HCT116 (cell line): ENCODE results near the gene ATP6V0D1. TPM values are rescaled to one million over a fixed set of nuclear protein-coding genes. Genes with fewer than 3 reads are reported as not detected.

Experiments
- ATAC-seq: fragments of 200-7000 bp; cut with Tn5 transposase; 2 replicates; pipeline ENCODE4 v1.9.1; 2020; ENCODE audit warnings: mild to moderate bottlenecking, moderate library complexity
- BruUV-seq: library from RNA; stranded (reverse); fragments of 400-500 nt; replicated peaks from 2 replicates; lab custom pipeline; 2021; lab: Mats Ljungman, UMichigan
- CTCF ChIA-PET: fragments of 300-600 bp; sonication (Branson Sonifier 250); formaldehyde crosslinking; loops from one replicate; lab custom pipeline; 2021; ENCODE audit warnings: antibody characterized with exemption; lab: Charles Lee
- POLR2A ChIA-PET: fragments of 300-600, 350-600 bp; sonication (Branson Sonifier 250); formaldehyde crosslinking; loops from one replicate; lab custom pipeline; 2021; ENCODE audit warnings: antibody characterized with exemption; lab: Charles Lee
- RAD21 ChIA-PET, 2 experiments: fragments of 300-600 bp; sonication (Branson Sonifier 250); formaldehyde crosslinking; loops; one replicate each; lab custom pipeline; 2023; ENCODE audit warnings: low total read pairs in 2 of 2; ENCODE audit not compliant: uncharacterized antibody in 2 of 2, unreplicated experiment in 2 of 2, low non-redundant PET in 1 of 2; lab: Charles Lee
- DNase-seq: peaks from one replicate; pipeline ENCODE4 v3.0.0-alpha.2; 2010; ENCODE audit warnings: low read depth, low spot score
- H2AFZ ChIP-seq: fragments of 200-600 bp; shearing (Covaris generic), sonication (generic); 2 replicates; pipeline ENCODE4 v1.6.1; 2017; ENCODE audit warnings: low read depth, mixed run types, mixed read lengths, antibody characterized with exemption, low read length; ENCODE audit not compliant: poor library complexity, severe bottlenecking
- H3K27ac ChIP-seq: 2 replicates; pipeline ENCODE4 v1.5.1; 2012; ENCODE audit warnings: low read depth, low read length
- H3K27me3 ChIP-seq: fragments of 200-600 bp; sonication (generic); 2 replicates; pipeline ENCODE4 v1.6.1; 2016; ENCODE audit warnings: mixed run types, low read length, mixed read lengths; ENCODE audit not compliant: insufficient read depth
- H3K36me3 ChIP-seq, 2 experiments: fragments of 200-500 bp in 1 of 2; fragments of 200-600 bp in 1 of 2; sonication (Bioruptor generic) in 1 of 2; sonication (generic) in 1 of 2; 2 replicates each; pipeline versions ENCODE4 v1.5.1 to v1.6.1; 2014 to 2016; ENCODE audit warnings: low read length in 2 of 2, inconsistent platforms in 1 of 2, mixed read lengths in 1 of 2, mixed run types in 1 of 2; ENCODE audit not compliant: insufficient read depth in 2 of 2, control insufficient read depth in 1 of 2
- H3K4me1 ChIP-seq, 2 experiments: fragments of 200-600 bp in 1 of 2; sonication (generic) in 1 of 2; 2 replicates each; pipeline versions ENCODE4 v1.5.1 to v1.6.1; 2012 to 2017; ENCODE audit warnings: low read length in 2 of 2, inconsistent platforms in 1 of 2, mild to moderate bottlenecking in 1 of 2, mixed read lengths in 1 of 2, mixed run types in 1 of 2, moderate library complexity in 1 of 2; ENCODE audit not compliant: insufficient read depth in 2 of 2, control insufficient read depth in 1 of 2
- H3K4me2 ChIP-seq: fragments of 200-600 bp; sonication (generic); 2 replicates; pipeline ENCODE4 v1.6.1; 2017; ENCODE audit warnings: mixed run types, low read length, mixed read lengths
- H3K4me3 ChIP-seq, 2 experiments: fragments of 200-600 bp in 1 of 2; sonication (generic) in 1 of 2; replicated peaks in 1 of 2; 2 replicates each; pipeline ENCODE4 v1.5.1; 2011 to 2016; ENCODE audit warnings: low read length in 2 of 2, control low read depth in 1 of 2, low read depth in 1 of 2, mild to moderate bottlenecking in 1 of 2, mixed read lengths in 1 of 2, mixed run types in 1 of 2
- H3K79me2 ChIP-seq: fragments of 200-600 bp; sonication (generic); 2 replicates; pipeline ENCODE4 v1.6.1; 2017; ENCODE audit warnings: mild to moderate bottlenecking, mixed run types, low read length, moderate library complexity, mixed read lengths; ENCODE audit not compliant: insufficient read depth
- H3K9ac ChIP-seq: fragments of 200-600 bp; sonication (generic); 2 replicates; pipeline ENCODE4 v1.6.1; 2016; ENCODE audit warnings: low read length, mixed read lengths
- H3K9me2 ChIP-seq: fragments of 200-600 bp; sonication (generic), shearing (Covaris generic); 2 replicates; pipeline ENCODE4 v1.6.1; 2017; ENCODE audit warnings: mixed run types, mild to moderate bottlenecking, moderate library complexity; ENCODE audit not compliant: insufficient read depth
- H3K9me3 ChIP-seq, 2 experiments: fragments of 200-500 bp in 1 of 2; fragments of 200-600 bp in 1 of 2; sonication (Bioruptor generic) in 1 of 2; sonication (generic) in 1 of 2; 2 replicates each; pipeline ENCODE4 v1.6.1; 2014 to 2017; ENCODE audit warnings: low read length in 2 of 2, mixed read lengths in 2 of 2, inconsistent platforms in 1 of 2, low read depth in 1 of 2, mild to moderate bottlenecking in 1 of 2, mixed run types in 1 of 2, moderate library complexity in 1 of 2; ENCODE audit not compliant: control insufficient read depth in 1 of 2, insufficient read depth in 1 of 2
- H4K20me1 ChIP-seq: fragments of 200-600 bp; sonication (generic), shearing (Covaris generic); 2 replicates; pipeline ENCODE4 v1.6.1; 2017; ENCODE audit warnings: mixed run types, mild to moderate bottlenecking, moderate library complexity; ENCODE audit not compliant: insufficient read depth
- ATF3 ChIP-seq: IDR thresholded peaks from 2 replicates; pipeline ENCODE4 v1.6.1; 2012
- CBX3 ChIP-seq: IDR thresholded peaks from 2 replicates; pipeline ENCODE4 v1.6.1; 2012; ENCODE audit warnings: low read depth
- CEBPB ChIP-seq: IDR thresholded peaks from 2 replicates; pipeline ENCODE4 v1.6.1; 2012; ENCODE audit warnings: low read depth
- EZH2 ChIP-seq: fragments of 200-600 bp; sonication (generic); IDR thresholded peaks from 2 replicates; pipeline ENCODE4 v1.6.1; 2017; ENCODE audit warnings: antibody characterized with exemption, mixed run types
- POLR2AphosphoS5 ChIP-seq: IDR thresholded peaks from 2 replicates; pipeline ENCODE4 v1.6.1; 2011; ENCODE audit warnings: mild to moderate bottlenecking, low read depth, low read length, moderate library complexity
- RAD21 ChIP-seq: IDR thresholded peaks from 2 replicates; pipeline ENCODE4 v1.6.1; 2012; ENCODE audit warnings: low read depth, mild to moderate bottlenecking
- SP1 ChIP-seq: IDR thresholded peaks from 2 replicates; pipeline ENCODE4 v1.6.1; 2012; ENCODE audit warnings: low read depth
- SRF ChIP-seq: IDR thresholded peaks from 2 replicates; pipeline ENCODE4 v1.6.1; 2012; ENCODE audit warnings: low read depth
- YY1 ChIP-seq: IDR thresholded peaks from 2 replicates; pipeline ENCODE4 v1.6.1; 2011; ENCODE audit warnings: low read length, low read depth, moderate library complexity, mild to moderate bottlenecking; ENCODE audit not compliant: insufficient replicate concordance; ENCODE audit errors: extremely low read depth
- ZBTB33 ChIP-seq: IDR thresholded peaks from 2 replicates; pipeline ENCODE4 v1.6.1; 2011; ENCODE audit warnings: mild to moderate bottlenecking, low read length, moderate library complexity; ENCODE audit not compliant: insufficient replicate concordance; ENCODE audit errors: extremely low read depth
- ZFX ChIP-seq: fragments of 450-650 bp; IDR thresholded peaks from 2 replicates; pipeline ENCODE4 v1.6.1; 2017
- ZNF274 ChIP-seq: fragments of 200-500 bp; sonication (Bioruptor generic); IDR thresholded peaks from 2 replicates; pipeline ENCODE4 v1.6.1; 2014; ENCODE audit warnings: mild to moderate bottlenecking, low read depth, low read length, inconsistent platforms
- intact Hi-C: fragments of 100-400 bp; cut with micrococcal nuclease; formaldehyde crosslinking; loops from 2 replicates; pipeline ENCODE4 v1.10.0; 2022
- total RNA-seq: library from RNA; stranded (reverse); gene quantifications from one replicate; pipeline ENCODE4 v1.2.1, GENCODE V29; 2021; ENCODE audit not compliant: unreplicated experiment

Gene ATP6V0D1
- total RNA-seq, 1 experiment from 2014 or later, result 36.6 TPM

GRCh38 chr16:67477960-67478554 is 2.9 kb downstream of the ATP6V0D1 start:
- Histone ChIP-seq H2AFZ (no peak overlapping the region), H3K9ac (no peak overlapping the region), H3K4me3 (no peak overlapping the region), H3K79me2 (peaks cover 57% of the 10 kb centered on the region), H4K20me1 (no peaks in the 10 kb centered on the region), H3K4me1 (peaks cover 12 to 20% of the 10 kb centered on the region in 2 experiments), H3K27ac (no peak overlapping the region), H3K27me3 (no peaks in the 10 kb centered on the region), H3K4me2 (no peak overlapping the region), H3K9me3 (no peaks in the 10 kb centered on the region), H3K36me3 (no peaks in the 10 kb centered on the region), H3K9me2 (no peaks in the 10 kb centered on the region)
- ATAC-seq (no peak), DNase-seq (no peak)
- RAD21 ChIA-PET, result no interaction called here
- CTCF ChIA-PET, result no interaction called here
- BruUV-seq, result no TSS peak
- TF ChIP-seq YY1, result no peak
- TF ChIP-seq ZFX, result no peak
- TF ChIP-seq EZH2, result no peak
- no peak for TF ChIP-seq SRF
- no peak for TF ChIP-seq ZBTB33
- no peak for TF ChIP-seq POLR2AphosphoS5
- TF ChIP-seq CEBPB, result no peak
- TF ChIP-seq RAD21, result no peak
- no peak for TF ChIP-seq ATF3
- no peak for TF ChIP-seq ZNF274
- TF ChIP-seq CBX3, result no peak
- TF ChIP-seq SP1, result no peak
- intact Hi-C loops, result no loop called here
- POLR2A ChIA-PET, result no interaction called here
